Osteoblast (primary cell): ENCODE measurements around the gene WRNIP1. TPM values are rescaled to one million over a fixed set of nuclear protein-coding genes. Genes with fewer than 3 reads are reported as not detected.

Experiments used
- DNase-seq: peaks from one replicate; pipeline ENCODE4 v3.0.0; 2011; ENCODE audit warnings: low spot score, mixed read lengths; ENCODE audit not compliant: insufficient read length; ENCODE audit errors: missing footprints
- H2AFZ ChIP-seq: 2 replicates; pipeline ENCODE4 v1.6.0; 2011; ENCODE audit warnings: mild to moderate bottlenecking, low read length
- H3K27ac ChIP-seq: 2 replicates; pipeline ENCODE4 v1.5.1; 2011; ENCODE audit warnings: mild to moderate bottlenecking, low read depth, low read length, moderate library complexity
- H3K27me3 ChIP-seq: 2 replicates; pipeline ENCODE4 v1.6.0; 2012; ENCODE audit warnings: mild to moderate bottlenecking, control low read depth, inconsistent platforms, low read length, moderate library complexity; ENCODE audit not compliant: insufficient read depth
- H3K36me3 ChIP-seq: 2 replicates; pipeline ENCODE4 v1.5.1; 2011; ENCODE audit warnings: mild to moderate bottlenecking, low read length, control low read depth, moderate library complexity; ENCODE audit not compliant: insufficient read depth
- H3K4me1 ChIP-seq: 2 replicates; pipeline ENCODE4 v1.5.1; 2011; ENCODE audit warnings: mild to moderate bottlenecking, low read length, control low read depth, moderate library complexity; ENCODE audit not compliant: insufficient read depth
- H3K4me2 ChIP-seq: 2 replicates; pipeline ENCODE4 v1.6.0; 2011; ENCODE audit warnings: mild to moderate bottlenecking, low read length; ENCODE audit not compliant: insufficient read depth
- H3K4me3 ChIP-seq: fragments of 200-600 bp; sonication (generic); 3 replicates; pipeline ENCODE4 v1.5.1; 2012; ENCODE audit warnings: mild to moderate bottlenecking, low read length, inconsistent platforms; ENCODE audit not compliant: insufficient read depth
- H3K79me2 ChIP-seq: 2 replicates; pipeline ENCODE4 v1.6.0; 2012; ENCODE audit warnings: mild to moderate bottlenecking, low read length, control low read depth, inconsistent platforms; ENCODE audit not compliant: insufficient read depth
- H3K9me3 ChIP-seq: 2 replicates; pipeline ENCODE4 v1.5.1; 2011; ENCODE audit warnings: low read depth, low read length, control low read depth
- H4K20me1 ChIP-seq: 2 replicates; pipeline ENCODE4 v1.6.0; 2012; ENCODE audit warnings: mild to moderate bottlenecking, low read length, control low read depth; ENCODE audit not compliant: insufficient read depth
- total RNA-seq: library from RNA; depleted of rRNA; stranded (reverse); fragments of >200 nt; gene quantifications from 2 replicates; pipeline ENCODE4 v1.2.3, GENCODE V29; 2012
- TF ChIP-seq, protein P1 (sequence below): IDR thresholded peaks from 2 replicates; pipeline ENCODE4 v1.5.1; 2011; ENCODE audit warnings: mild to moderate bottlenecking, low read depth, low read length, moderate library complexity; ENCODE audit errors: extremely low read depth

Gene WRNIP1
- total RNA-seq, 1 donor: 25.3 TPM

DNA sequence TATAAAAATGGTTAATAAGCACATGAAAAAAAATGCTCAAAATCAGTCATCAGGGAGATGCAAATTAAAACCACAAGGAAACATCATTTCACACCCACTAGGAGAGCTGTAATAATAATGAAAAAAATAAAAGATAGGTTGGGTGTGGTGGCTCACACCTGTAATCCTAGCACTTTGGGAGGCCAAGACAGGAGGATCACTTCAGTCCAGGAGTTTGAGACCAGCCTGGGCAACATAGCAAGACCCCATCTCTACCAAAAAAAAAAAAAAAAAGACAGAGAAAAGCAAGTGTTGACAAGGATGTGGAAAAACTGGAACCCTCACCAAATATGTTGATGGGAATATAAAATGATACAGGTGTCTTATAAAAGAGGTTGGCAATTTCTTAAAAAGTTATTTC, 11.4 kb upstream of the WRNIP1 start:
- no peaks in the 10 kb centered on the region for H3K36me3 ChIP-seq
- DNase-seq: no peak
- H3K4me2 ChIP-seq: no peak overlapping the region
- no peaks in the 10 kb centered on the region for H4K20me1 ChIP-seq
- H3K79me2 ChIP-seq: no peaks in the 10 kb centered on the region
- H3K27ac ChIP-seq: no peak overlapping the region
- no peak overlapping the region for H3K4me3 ChIP-seq
- TF ChIP-seq, protein P1, sequence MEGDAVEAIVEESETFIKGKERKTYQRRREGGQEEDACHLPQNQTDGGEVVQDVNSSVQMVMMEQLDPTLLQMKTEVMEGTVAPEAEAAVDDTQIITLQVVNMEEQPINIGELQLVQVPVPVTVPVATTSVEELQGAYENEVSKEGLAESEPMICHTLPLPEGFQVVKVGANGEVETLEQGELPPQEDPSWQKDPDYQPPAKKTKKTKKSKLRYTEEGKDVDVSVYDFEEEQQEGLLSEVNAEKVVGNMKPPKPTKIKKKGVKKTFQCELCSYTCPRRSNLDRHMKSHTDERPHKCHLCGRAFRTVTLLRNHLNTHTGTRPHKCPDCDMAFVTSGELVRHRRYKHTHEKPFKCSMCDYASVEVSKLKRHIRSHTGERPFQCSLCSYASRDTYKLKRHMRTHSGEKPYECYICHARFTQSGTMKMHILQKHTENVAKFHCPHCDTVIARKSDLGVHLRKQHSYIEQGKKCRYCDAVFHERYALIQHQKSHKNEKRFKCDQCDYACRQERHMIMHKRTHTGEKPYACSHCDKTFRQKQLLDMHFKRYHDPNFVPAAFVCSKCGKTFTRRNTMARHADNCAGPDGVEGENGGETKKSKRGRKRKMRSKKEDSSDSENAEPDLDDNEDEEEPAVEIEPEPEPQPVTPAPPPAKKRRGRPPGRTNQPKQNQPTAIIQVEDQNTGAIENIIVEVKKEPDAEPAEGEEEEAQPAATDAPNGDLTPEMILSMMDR: no peak
- H3K9me3 ChIP-seq: no peaks in the 10 kb centered on the region
- H3K4me1 ChIP-seq: peaks cover 4% of the 10 kb centered on the region
- H3K27me3 ChIP-seq: no peaks in the 10 kb centered on the region
- H2AFZ ChIP-seq: no peak overlapping the region

DNA sequence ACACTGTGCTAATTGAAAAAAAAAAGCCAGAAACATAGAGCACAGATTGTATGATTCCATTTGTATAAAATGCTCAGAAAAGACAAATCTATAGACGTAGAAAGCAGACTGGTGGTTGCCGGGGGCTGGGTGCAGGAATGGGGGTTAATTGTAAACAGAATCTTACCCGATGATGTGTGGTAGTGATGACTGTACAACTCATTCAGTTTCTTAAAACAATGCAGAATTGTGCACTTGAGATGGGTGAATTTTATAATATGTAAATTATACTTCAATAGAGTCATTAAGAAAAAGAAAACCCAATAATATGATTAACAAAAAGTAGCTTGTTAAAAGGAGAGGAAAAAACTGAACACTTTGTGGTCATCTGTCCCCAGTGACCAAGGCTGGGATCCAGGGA, 10.8 kb upstream of the WRNIP1 start:
- Histone ChIP-seq H3K4me3 (no peak overlapping the region), H2AFZ (no peak overlapping the region), H3K36me3 (no peaks in the 10 kb centered on the region), H3K9me3 (no peaks in the 10 kb centered on the region), H3K79me2 (no peaks in the 10 kb centered on the region), H3K27me3 (no peaks in the 10 kb centered on the region), H3K27ac (no peak overlapping the region), H3K4me1 (peaks cover 4% of the 10 kb centered on the region), H4K20me1 (no peaks in the 10 kb centered on the region), H3K4me2 (no peak overlapping the region)
- TF ChIP-seq, protein P1: no peak
- no peak for DNase-seq

DNA sequence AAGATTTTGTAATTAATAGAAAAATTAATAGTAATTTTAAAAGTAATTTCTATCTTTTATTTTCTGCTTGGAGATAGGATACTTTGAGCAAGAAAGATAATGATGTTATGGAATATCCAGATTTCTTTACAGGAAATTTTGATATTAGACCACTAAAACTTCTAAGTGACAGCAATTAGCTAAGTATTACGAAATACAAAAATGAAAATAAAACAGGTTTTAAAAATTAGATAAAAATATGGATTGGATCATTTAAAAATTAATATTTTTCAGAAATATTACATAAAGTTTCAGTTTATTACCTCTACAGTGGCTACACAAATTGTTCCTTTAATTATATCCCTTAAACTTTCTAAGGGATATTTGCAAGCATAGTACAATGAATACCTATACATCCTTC, 10.3 kb upstream of the WRNIP1 start:
- no peak for DNase-seq
- TF ChIP-seq, protein P1: no peak
- H3K4me3 ChIP-seq: no peak overlapping the region
- no peaks in the 10 kb centered on the region for H3K79me2 ChIP-seq
- no peaks in the 10 kb centered on the region for H3K36me3 ChIP-seq
- H3K4me2 ChIP-seq: no peak overlapping the region
- H3K9me3 ChIP-seq: no peaks in the 10 kb centered on the region
- no peaks in the 10 kb centered on the region for H4K20me1 ChIP-seq
- no peak overlapping the region for H3K27ac ChIP-seq
- H3K4me1 ChIP-seq: peaks cover under 1% of the 10 kb centered on the region
- no peak overlapping the region for H2AFZ ChIP-seq
- H3K27me3 ChIP-seq: no peaks in the 10 kb centered on the region

DNA sequence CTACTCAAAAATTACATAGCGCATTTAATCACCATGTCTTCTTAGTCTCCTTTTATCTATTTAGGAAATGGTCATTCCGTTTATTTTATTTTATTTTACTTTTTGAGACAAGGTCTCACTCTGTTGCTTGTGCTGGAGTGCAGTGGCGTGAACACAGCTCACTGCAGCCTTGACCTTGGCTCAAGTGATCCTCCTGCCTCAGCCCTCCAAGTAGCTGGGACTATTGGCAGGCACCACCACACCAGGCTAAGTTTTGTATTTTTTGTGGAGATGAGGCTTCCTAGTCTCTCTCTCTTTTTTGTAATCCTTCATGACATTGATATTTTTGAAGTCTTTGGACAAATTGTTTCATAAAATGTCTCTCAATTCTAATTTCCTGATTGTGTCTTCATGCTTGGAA, 9.7 kb upstream of the WRNIP1 start:
- no peaks in the 10 kb centered on the region for H3K36me3 ChIP-seq
- no peaks in the 10 kb centered on the region for H3K27me3 ChIP-seq
- H2AFZ ChIP-seq: no peak overlapping the region
- no peak overlapping the region for H3K4me3 ChIP-seq
- H3K4me1 ChIP-seq: no peaks in the 10 kb centered on the region
- H4K20me1 ChIP-seq: no peaks in the 10 kb centered on the region
- DNase-seq: no peak
- TF ChIP-seq, protein P1: no peak
- H3K9me3 ChIP-seq: no peaks in the 10 kb centered on the region
- H3K27ac ChIP-seq: no peak overlapping the region
- H3K79me2 ChIP-seq: no peaks in the 10 kb centered on the region
- H3K4me2 ChIP-seq: no peak overlapping the region
